PC-3 (cell line): ENCODE results near the gene ACP7. TPM values are rescaled to one million over a fixed set of nuclear protein-coding genes. Genes with fewer than 3 reads are reported as not detected.

ENCODE experiments used
- ATAC-seq: fragments of 200-7000 bp; cut with Tn5 transposase; 2 replicates; pipeline ENCODE4 v1.9.1; 2020; ENCODE audit warnings: mild to moderate bottlenecking, moderate library complexity
- BruUV-seq: library from RNA; stranded (reverse); fragments of 400-500 nt; replicated peaks from 2 replicates; lab custom pipeline; 2021; lab: Mats Ljungman, UMichigan
- CTCF ChIA-PET: fragments of 300-600 bp; sonication (Branson Sonifier 250); formaldehyde crosslinking; loops from one replicate; lab custom pipeline; 2022; ENCODE audit warnings: antibody characterized with exemption; lab: Charles Lee
- POLR2A ChIA-PET: fragments of 300-600 bp; sonication (Branson Sonifier 250); formaldehyde crosslinking; loops from one replicate; lab custom pipeline; 2022; ENCODE audit warnings: antibody characterized with exemption; ENCODE audit not compliant: unreplicated experiment; lab: Charles Lee
- DNase-seq: peaks from one replicate; pipeline ENCODE4 v3.0.0-alpha.2; 2015
- H2AFZ ChIP-seq: fragments of 300-600 bp; sonication (generic); 2 replicates; pipeline ENCODE4 v1.6.0; 2016; ENCODE audit warnings: antibody characterized with exemption, low read length
- H3F3A ChIP-seq: fragments of 300-600 bp; sonication (generic); one replicate; pipeline ENCODE4 v1.6.0; 2017; ENCODE audit warnings: antibody characterized with exemption, low read length, control low read depth, mild to moderate bottlenecking; ENCODE audit not compliant: unreplicated experiment
- H3K27ac ChIP-seq: fragments of 300-600 bp; sonication (generic); 2 replicates; pipeline ENCODE4 v1.5.1; 2016; ENCODE audit warnings: mild to moderate bottlenecking, low read length
- H3K27me3 ChIP-seq: fragments of 300-600 bp; sonication (generic); 2 replicates; pipeline ENCODE4 v1.6.1; 2016; ENCODE audit warnings: low read length, mixed read lengths
- H3K36me3 ChIP-seq: fragments of 300-600 bp; sonication (generic); 2 replicates; pipeline ENCODE4 v1.6.1; 2016; ENCODE audit warnings: low read depth, mixed run types, low read length, mixed read lengths
- H3K4me1 ChIP-seq: fragments of 300-600 bp; sonication (generic); 2 replicates; pipeline ENCODE4 v1.5.1; 2016; ENCODE audit warnings: low read length; ENCODE audit not compliant: insufficient read depth
- H3K4me2 ChIP-seq: fragments of 300-600 bp; sonication (generic); 2 replicates; pipeline ENCODE4 v1.6.0; 2016; ENCODE audit warnings: low read length
- H3K4me3 ChIP-seq: fragments of 300-600 bp; sonication (generic); 2 replicates; pipeline ENCODE4 v1.5.1; 2016; ENCODE audit warnings: mild to moderate bottlenecking, low read length, mixed read lengths
- H3K79me2 ChIP-seq: fragments of 300-600 bp; sonication (generic); 2 replicates; pipeline ENCODE4 v1.6.1; 2017; ENCODE audit warnings: low read length, mixed read lengths
- H3K9ac ChIP-seq: fragments of 300-600 bp; sonication (generic); 2 replicates; pipeline ENCODE4 v1.6.0; 2016; ENCODE audit warnings: mild to moderate bottlenecking, low read length
- H3K9me2 ChIP-seq: fragments of 300-600 bp; sonication (generic); replicated peaks from 2 replicates; pipeline ENCODE4 v1.6.1; 2016; ENCODE audit warnings: mixed run types, low read length, mixed read lengths
- H3K9me3 ChIP-seq: fragments of 300-600 bp; sonication (generic); 2 replicates; pipeline ENCODE4 v1.6.1; 2016; ENCODE audit warnings: low read length, mixed read lengths
- H4K20me1 ChIP-seq: fragments of 300-600 bp; sonication (generic); 2 replicates; pipeline ENCODE4 v1.6.1; 2016; ENCODE audit warnings: low read length, mixed read lengths
- CTCF ChIP-seq: fragments of 300-600 bp; sonication (generic); conservative IDR thresholded peaks from 2 replicates; pipeline ENCODE4 v1.5.1; 2017; ENCODE audit warnings: antibody characterized with exemption, low read depth, mild to moderate bottlenecking, low read length
- EZH2 ChIP-seq: fragments of 300-600 bp; sonication (generic); IDR thresholded peaks from one replicate; pipeline ENCODE4 v1.6.1; 2017; ENCODE audit warnings: antibody characterized with exemption, mild to moderate bottlenecking, low read length; ENCODE audit not compliant: unreplicated experiment
- EZH2phosphoT487 ChIP-seq: fragments of 300-600 bp; sonication (generic); IDR thresholded peaks from 2 replicates; pipeline ENCODE4 v1.6.1; 2018; ENCODE audit warnings: mild to moderate bottlenecking, antibody characterized with exemption, low read length, borderline replicate concordance
- intact Hi-C: fragments of 100-400 bp; cut with micrococcal nuclease; formaldehyde crosslinking; loops from 2 replicates; pipeline ENCODE4 v1.9.0; 2023
- total RNA-seq: library from RNA; depleted of rRNA; stranded (reverse); fragments of >200 nt; gene quantifications from 2 replicates; pipeline ENCODE4 v1.2.3, GENCODE V29; 2014

Gene ACP7
- total RNA-seq, 1 experiment from 2014 or later = 5.0 TPM

GRCh38 chr19:39070888-39071287 is 13.3 kb upstream of the ACP7 start:
- no peak overlapping the region for H3K9ac ChIP-seq
- H3F3A ChIP-seq = no peaks in the 10 kb centered on the region
- ChIA-PET POLR2A (no interaction called here), CTCF (no interaction called here)
- H3K4me3 ChIP-seq = no peak overlapping the region
- H3K4me2 ChIP-seq = no peak overlapping the region
- H3K4me1 ChIP-seq = peaks cover 15% of the 10 kb centered on the region
- no peak overlapping the region for H3K27ac ChIP-seq
- H3K9me3 ChIP-seq = no peaks in the 10 kb centered on the region
- H2AFZ ChIP-seq = no peak overlapping the region
- H3K79me2 ChIP-seq = no peaks in the 10 kb centered on the region
- no peak for TF ChIP-seq CTCF
- TF ChIP-seq EZH2 = no peak
- BruUV-seq = no TSS peak
- no peak for DNase-seq
- H4K20me1 ChIP-seq = no peaks in the 10 kb centered on the region
- intact Hi-C loops = no loop called here
- H3K36me3 ChIP-seq = no peaks in the 10 kb centered on the region
- no peaks in the 10 kb centered on the region for H3K9me2 ChIP-seq
- no peaks in the 10 kb centered on the region for H3K27me3 ChIP-seq
- ATAC-seq = no peak

- TSS peak; percentile 97 for BruUV-seq
Observed at GRCh38 chr19:39074205-39074692, 9.9 kb upstream of the ACP7 start.

More at GRCh38 chr19:39074205-39074692, 9.9 kb upstream of the ACP7 start:
- no peak for DNase-seq
- Histone ChIP-seq H3K27ac (peak overlapping the region; percentile 98), H4K20me1 (no peaks in the 10 kb centered on the region), H3K9me2 (no peaks in the 10 kb centered on the region), H3K27me3 (no peaks in the 10 kb centered on the region), H3K79me2 (peaks cover 10% of the 10 kb centered on the region), H3K4me2 (peak overlapping the region; percentile 51; the same call in 1 of the 2 replicates), H3K4me1 (peaks cover 30% of the 10 kb centered on the region), H3K9ac (peak overlapping the region; percentile 80), H3K36me3 (no peaks in the 10 kb centered on the region), H3K9me3 (no peaks in the 10 kb centered on the region), H3K4me3 (no peak overlapping the region), H2AFZ (peak overlapping the region; percentile 52), H3F3A (no peaks in the 10 kb centered on the region)
- intact Hi-C loops = no loop called here
- ATAC-seq = no peak
- CTCF ChIA-PET = no interaction called here
- TF ChIP-seq EZH2phosphoT487 = no peak
- no peak for TF ChIP-seq CTCF
- TF ChIP-seq EZH2 = no peak
- POLR2A ChIA-PET = interaction anchor here (0.6 kb wide), 2 partner anchors 125 to 143 kb away, joined by 5 to 6 read pairs; partner anchors contain the start of genes MRPS12 and SARS2
